SW 1271 (cell line): ENCODE data around the gene DAB2.

Experiments
- DNase-seq, 2 experiments: peaks; one replicate each; lab custom pipeline; 2025; lab: John Stamatoyannopoulos, UW

Gene DAB2

GRCh38 chr5:39447968-39448367 is 23.2 kb upstream of the DAB2 start:
- no peak for DNase-seq

GRCh38 chr5:39447059-39447458 is 22.3 kb upstream of the DAB2 start:
- DNase-seq = no peak

- DNase-seq = no peak
Measured at GRCh38 chr5:39446231-39446630, 21.5 kb upstream of the DAB2 start.

- DNase-seq = no peak
Measured at GRCh38 chr5:39443911-39444310, 19.1 kb upstream of the DAB2 start.

GRCh38 chr5:39442991-39443390 is 18.2 kb upstream of the DAB2 start:
- DNase-seq = no peak

GRCh38 chr5:39441838-39442237 is 17.1 kb upstream of the DAB2 start:
- DNase-seq = no peak

- no peak for DNase-seq
Measured at GRCh38 chr5:39440958-39441624, 16.3 kb upstream of the DAB2 start.

- DNase-seq = no peak
Measured at GRCh38 chr5:39440192-39440957, 15.6 kb upstream of the DAB2 start.

GRCh38 chr5:39439582-39440162 is 14.9 kb upstream of the DAB2 start:
- no peak for DNase-seq

GRCh38 chr5:39437467-39437866 is 12.7 kb upstream of the DAB2 start:
- DNase-seq = no peak

- no peak for DNase-seq
Measured at GRCh38 chr5:39433848-39434247, 9.1 kb upstream of the DAB2 start.

- DNase-seq = no peak
Measured at GRCh38 chr5:39432696-39433530, 8.1 kb upstream of the DAB2 start.

GRCh38 chr5:39430461-39430860 is 5.7 kb upstream of the DAB2 start:
- no peak for DNase-seq

- DNase-seq = no peak
Measured at GRCh38 chr5:39428640-39429039, 3.9 kb upstream of the DAB2 start.

GRCh38 chr5:39427633-39428032 is 2.9 kb upstream of the DAB2 start:
- no peak for DNase-seq

- no peak for DNase-seq
Measured at GRCh38 chr5:39427229-39427628, 2.4 kb upstream of the DAB2 start.

- no peak for DNase-seq
Measured at GRCh38 chr5:39426746-39427105, 1.9 kb upstream of the DAB2 start.

GRCh38 chr5:39426051-39426745 is 1.4 kb upstream of the DAB2 start:
- DNase-seq = no peak

- DNase-seq = no peak
Measured at GRCh38 chr5:39423331-39423751, 1.4 kb downstream of the DAB2 start.

- DNase-seq = no peak
Measured at GRCh38 chr5:39422728-39423285, 2.0 kb downstream of the DAB2 start.

GRCh38 chr5:39422036-39422606 is 2.7 kb downstream of the DAB2 start:
- DNase-seq = no peak
